HUES6 (cell line): ENCODE data around the gene ATRIP.
"Not testable (repeated sequence)": the region's sequence is repeated elsewhere in the genome, so short reads cannot be mapped to it uniquely, and the experiment has no call there.

Experiments
- H3K27ac ChIP-seq: 2 replicates; pipeline ENCODE4 v1.7.0; 2013; ENCODE audit warnings: low read depth, mild to moderate bottlenecking, low read length, inconsistent platforms
- H3K27me3 ChIP-seq: 2 replicates; pipeline ENCODE4 v1.6.1; 2013; ENCODE audit warnings: low read length; ENCODE audit not compliant: control insufficient read depth, insufficient read depth
- H3K36me3 ChIP-seq: 2 replicates; pipeline ENCODE4 v1.6.1; 2013; ENCODE audit warnings: low read length; ENCODE audit not compliant: control insufficient read depth, insufficient read depth
- H3K4me1 ChIP-seq: 2 replicates; pipeline ENCODE4 v1.6.1; 2013; ENCODE audit warnings: low read length; ENCODE audit not compliant: control insufficient read depth, insufficient read depth
- H3K4me3 ChIP-seq: 2 replicates; pipeline ENCODE4 v1.5.1; 2013; ENCODE audit warnings: low read depth, low read length
- H3K9ac ChIP-seq: one replicate; pipeline ENCODE4 v1.6.1; 2013; ENCODE audit warnings: mild to moderate bottlenecking, low read length
- H3K9me3 ChIP-seq: 2 replicates; pipeline ENCODE4 v1.6.1; 2013; ENCODE audit warnings: low read depth, low read length; ENCODE audit not compliant: control insufficient read depth, insufficient read depth

The ATRIP gene

GRCh38 chr3:48474031-48474430 lies 27.5 kb downstream of the ATRIP start:
- Histone ChIP-seq H3K27ac (peak overlapping the region; percentile 80; the same call in 1 of the 2 replicates), H3K36me3 (peaks cover 12% of the 10 kb centered on the region), H3K4me1 (peaks cover 40% of the 10 kb centered on the region)
- not testable (repeated sequence) for H3K4me3 ChIP-seq, H3K9ac ChIP-seq, H3K27me3 ChIP-seq, H3K9me3 ChIP-seq

- H3K4me3 ChIP-seq: peak overlapping the region; percentile 16; the same call in 1 of the 2 replicates
- H3K4me1 ChIP-seq: peaks cover 43% of the 10 kb centered on the region
- H3K27me3 ChIP-seq: no peaks in the 10 kb centered on the region
- peak overlapping the region; percentile 89 for H3K27ac ChIP-seq
- no peaks in the 10 kb centered on the region for H3K9me3 ChIP-seq
- peaks cover 6% of the 10 kb centered on the region for H3K36me3 ChIP-seq
- peak overlapping the region; percentile 50 for H3K9ac ChIP-seq
Measured at GRCh38 chr3:48474619-48475018, 28.1 kb downstream of the ATRIP start.

GRCh38 chr3:48475188-48475587 lies 28.7 kb downstream of the ATRIP start:
- peaks cover 40% of the 10 kb centered on the region for H3K4me1 ChIP-seq
- H3K9me3 ChIP-seq: no peaks in the 10 kb centered on the region
- peak overlapping the region; percentile 50 for H3K9ac ChIP-seq
- peak overlapping the region; percentile 16; the same call in 1 of the 2 replicates for H3K4me3 ChIP-seq
- no peaks in the 10 kb centered on the region for H3K27me3 ChIP-seq
- peak overlapping the region; percentile 89 for H3K27ac ChIP-seq
- 0 out of 2 replicates have a peak, but pooled peaks cover 1% of the 10 kb centered on the region for H3K36me3 ChIP-seq

GRCh38 chr3:48476426-48477053 lies 30.0 kb downstream of the ATRIP start:
- Histone ChIP-seq H3K4me3 (no peak overlapping the region), H3K4me1 (peaks cover 37% of the 10 kb centered on the region), H3K36me3 (no peaks in the 10 kb centered on the region), H3K9ac (no peak overlapping the region), H3K9me3 (no peaks in the 10 kb centered on the region), H3K27me3 (no peaks in the 10 kb centered on the region), H3K27ac (no peak overlapping the region)

GRCh38 chr3:48477959-48478520 lies 31.5 kb downstream of the ATRIP start:
- H3K9ac ChIP-seq: no peak overlapping the region
- H3K27me3 ChIP-seq: no peaks in the 10 kb centered on the region
- H3K4me3 ChIP-seq: no peak overlapping the region
- no peaks in the 10 kb centered on the region for H3K9me3 ChIP-seq
- H3K27ac ChIP-seq: no peak overlapping the region
- peaks cover 37% of the 10 kb centered on the region for H3K4me1 ChIP-seq
- H3K36me3 ChIP-seq: no peaks in the 10 kb centered on the region

- H3K36me3 ChIP-seq: no peaks in the 10 kb centered on the region
- H3K4me1 ChIP-seq: peaks cover 30% of the 10 kb centered on the region
- no peak overlapping the region for H3K27ac ChIP-seq
- H3K9ac ChIP-seq: no peak overlapping the region
- no peaks in the 10 kb centered on the region for H3K9me3 ChIP-seq
- no peaks in the 10 kb centered on the region for H3K27me3 ChIP-seq
- H3K4me3 ChIP-seq: no peak overlapping the region
Measured at GRCh38 chr3:48478626-48479555, 32.4 kb downstream of the ATRIP start.

- not testable (repeated sequence) for H3K27me3 ChIP-seq, H3K27ac ChIP-seq, H3K36me3 ChIP-seq, H3K4me3 ChIP-seq, H3K9me3 ChIP-seq, H3K9ac ChIP-seq
- peaks cover 18% of the 10 kb centered on the region for H3K4me1 ChIP-seq
Measured at GRCh38 chr3:48480891-48481290, 34.4 kb downstream of the ATRIP start.

GRCh38 chr3:48482822-48483221 lies 36.3 kb downstream of the ATRIP start:
- not testable (repeated sequence) for H3K4me3 ChIP-seq, H3K9ac ChIP-seq, H3K36me3 ChIP-seq, H3K27me3 ChIP-seq, H3K4me1 ChIP-seq, H3K9me3 ChIP-seq, H3K27ac ChIP-seq

GRCh38 chr3:48486952-48487351 lies 40.4 kb downstream of the ATRIP start:
- Histone ChIP-seq H3K27ac (no peak overlapping the region), H3K27me3 (no peaks in the 10 kb centered on the region), H3K4me3 (no peak overlapping the region), H3K4me1 (0 out of 2 replicates have a peak, but pooled peaks cover 4% of the 10 kb centered on the region), H3K9me3 (no peaks in the 10 kb centered on the region), H3K36me3 (no peaks in the 10 kb centered on the region), H3K9ac (no peak overlapping the region)

GRCh38 chr3:48492461-48493202 lies 46.1 kb downstream of the ATRIP start:
- Histone ChIP-seq H3K27ac (no peak overlapping the region), H3K4me1 (peaks cover 8% of the 10 kb centered on the region; the same call in 1 of the 2 replicates), H3K4me3 (no peak overlapping the region), H3K36me3 (peaks cover 20% of the 10 kb centered on the region), H3K9me3 (no peaks in the 10 kb centered on the region), H3K9ac (no peak overlapping the region), H3K27me3 (no peaks in the 10 kb centered on the region)
